ENCODE results near the gene CD3D. TPM values are rescaled to one million over a fixed set of nuclear protein-coding genes. Genes with fewer than 3 reads are reported as not detected.

CD3D gene
- total RNA-seq, 1 donor from 2014 or later = not detected

DNA sequence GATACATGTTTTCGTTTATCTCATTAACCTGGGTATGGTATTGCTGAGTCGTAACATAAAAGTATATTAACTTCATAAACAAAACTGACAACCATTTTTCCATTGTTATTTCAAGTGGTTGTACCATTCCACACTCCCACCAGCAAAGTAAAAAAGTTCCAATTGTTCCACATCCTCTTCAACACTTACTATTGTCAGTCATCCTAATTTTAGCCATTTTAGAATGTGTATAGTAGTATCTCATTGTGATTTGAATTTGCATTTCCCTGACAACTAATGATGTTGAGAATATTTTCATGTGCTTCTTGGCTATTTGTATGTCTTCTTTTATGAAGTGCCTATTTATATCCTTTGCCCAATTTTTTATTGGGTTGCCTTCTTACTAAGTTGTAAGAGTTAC lies 48.5 kb downstream of the CD3D start:
- Mint-ChIP-seq H3K36me3 (ENCODE audit: low read depth) (peaks cover 2% of the 10 kb centered on the region), H3K4me1 (no peaks in the 10 kb centered on the region), H3K27ac (ENCODE audit: unreplicated experiment) (no peak overlapping the region), H3K9me3 (peaks cover 4% of the 10 kb centered on the region), H3K27me3 (ENCODE audit: low read depth) (peaks cover 63% of the 10 kb centered on the region), H3K4me3 (no peak overlapping the region)
- TF ChIP-seq, protein P1, sequence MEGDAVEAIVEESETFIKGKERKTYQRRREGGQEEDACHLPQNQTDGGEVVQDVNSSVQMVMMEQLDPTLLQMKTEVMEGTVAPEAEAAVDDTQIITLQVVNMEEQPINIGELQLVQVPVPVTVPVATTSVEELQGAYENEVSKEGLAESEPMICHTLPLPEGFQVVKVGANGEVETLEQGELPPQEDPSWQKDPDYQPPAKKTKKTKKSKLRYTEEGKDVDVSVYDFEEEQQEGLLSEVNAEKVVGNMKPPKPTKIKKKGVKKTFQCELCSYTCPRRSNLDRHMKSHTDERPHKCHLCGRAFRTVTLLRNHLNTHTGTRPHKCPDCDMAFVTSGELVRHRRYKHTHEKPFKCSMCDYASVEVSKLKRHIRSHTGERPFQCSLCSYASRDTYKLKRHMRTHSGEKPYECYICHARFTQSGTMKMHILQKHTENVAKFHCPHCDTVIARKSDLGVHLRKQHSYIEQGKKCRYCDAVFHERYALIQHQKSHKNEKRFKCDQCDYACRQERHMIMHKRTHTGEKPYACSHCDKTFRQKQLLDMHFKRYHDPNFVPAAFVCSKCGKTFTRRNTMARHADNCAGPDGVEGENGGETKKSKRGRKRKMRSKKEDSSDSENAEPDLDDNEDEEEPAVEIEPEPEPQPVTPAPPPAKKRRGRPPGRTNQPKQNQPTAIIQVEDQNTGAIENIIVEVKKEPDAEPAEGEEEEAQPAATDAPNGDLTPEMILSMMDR (conservative IDR thresholded peaks at IDR 0.05) = no peak
- DNase-seq (ENCODE audit: low read depth, low spot score) = no peak

DNA sequence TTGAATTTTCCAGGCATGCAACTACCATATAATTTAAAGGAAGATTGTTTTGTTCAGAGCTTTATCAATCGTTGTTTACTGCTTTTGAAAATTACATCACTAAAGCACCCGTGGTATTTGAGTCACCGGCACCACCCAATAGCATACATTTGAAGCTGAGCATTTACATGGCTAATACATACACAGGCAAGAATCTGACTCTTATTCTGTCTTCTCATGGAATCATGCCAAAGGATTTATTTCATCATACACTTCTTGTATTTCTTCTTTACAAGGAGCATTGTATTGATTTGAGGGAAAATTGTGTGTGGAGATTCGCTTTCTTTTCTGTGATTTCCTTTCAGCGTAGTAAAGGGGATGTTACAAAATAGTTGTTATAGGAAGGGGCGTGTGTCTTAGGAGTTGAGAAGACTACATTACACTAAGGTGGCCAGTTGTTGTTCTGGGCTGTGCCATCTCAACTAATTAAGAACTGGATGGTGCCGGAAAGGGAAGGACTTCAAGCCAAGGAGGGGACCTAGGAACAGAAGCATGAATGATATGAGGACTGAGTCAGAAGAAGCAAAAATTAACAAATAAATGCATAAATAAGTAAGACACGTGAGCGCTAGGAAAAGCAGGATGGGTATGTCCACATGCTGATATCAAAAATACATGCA lies 50.9 kb downstream of the CD3D start:
- DNase-seq (ENCODE audit: low read depth, low spot score) = no peak
- no peak overlapping the region for H3K4me3 Mint-ChIP-seq
- TF ChIP-seq, protein P1 (conservative IDR thresholded peaks at IDR 0.05) = no peak
- H3K27ac Mint-ChIP-seq (ENCODE audit: unreplicated experiment) = no peak overlapping the region
- H3K9me3 Mint-ChIP-seq = peaks cover 4% of the 10 kb centered on the region
- H3K36me3 Mint-ChIP-seq (ENCODE audit: low read depth) = peaks cover 2% of the 10 kb centered on the region
- no peaks in the 10 kb centered on the region for H3K4me1 Mint-ChIP-seq
- peaks cover 66% of the 10 kb centered on the region for H3K27me3 Mint-ChIP-seq (ENCODE audit: low read depth)

DNA sequence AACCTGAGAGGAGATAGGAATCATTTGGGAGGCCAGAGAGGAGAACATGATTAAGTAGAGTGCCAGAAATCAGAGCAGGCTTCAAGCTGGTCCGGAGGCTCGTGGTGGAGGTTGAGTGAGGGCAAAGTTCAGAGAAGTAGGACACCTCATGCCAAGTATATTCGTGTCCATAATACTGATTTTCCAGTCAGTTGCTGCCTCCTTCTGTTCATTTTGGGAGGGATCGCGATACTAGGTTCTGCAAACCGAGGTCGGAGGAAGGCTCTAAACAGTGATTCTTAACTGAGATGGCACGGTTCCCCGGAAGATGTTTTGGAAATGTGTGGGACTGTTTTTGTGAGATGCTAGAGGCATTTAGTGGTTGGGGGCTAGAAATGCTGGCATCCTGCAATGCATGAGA lies 51.6 kb downstream of the CD3D start:
- Mint-ChIP-seq H3K27ac (ENCODE audit: unreplicated experiment) (no peak overlapping the region), H3K4me1 (no peaks in the 10 kb centered on the region), H3K27me3 (ENCODE audit: low read depth) (peaks cover 71% of the 10 kb centered on the region), H3K9me3 (peaks cover 4% of the 10 kb centered on the region), H3K36me3 (ENCODE audit: low read depth) (peaks cover 2% of the 10 kb centered on the region), H3K4me3 (no peak overlapping the region)
- TF ChIP-seq, protein P1 (conservative IDR thresholded peaks at IDR 0.05) = peak; percentile 61
- DNase-seq (ENCODE audit: low read depth, low spot score) = no peak

DNA sequence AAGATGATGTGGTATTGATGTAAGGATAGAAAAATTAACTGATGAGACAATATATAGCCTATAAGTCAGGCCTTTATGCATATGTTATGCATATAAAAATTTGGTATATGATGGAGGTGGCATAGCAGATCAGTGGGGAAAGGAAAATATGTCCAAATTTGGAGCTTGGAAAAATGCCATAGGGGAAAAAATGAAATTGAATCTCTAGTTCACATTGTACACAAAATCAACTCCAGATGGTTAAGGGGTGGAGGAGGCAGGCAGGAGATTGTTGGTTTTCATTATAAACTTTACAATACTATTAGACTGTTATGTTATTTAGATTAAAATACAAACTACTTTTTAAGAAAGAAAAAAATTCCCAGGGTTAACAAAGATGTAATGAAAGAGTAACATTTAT lies 53.1 kb downstream of the CD3D start:
- no peak for DNase-seq (ENCODE audit: low read depth, low spot score)
- Mint-ChIP-seq H3K9me3 (peaks cover 4% of the 10 kb centered on the region), H3K36me3 (ENCODE audit: low read depth) (peaks cover 2% of the 10 kb centered on the region), H3K27ac (ENCODE audit: unreplicated experiment) (no peak overlapping the region), H3K4me1 (no peaks in the 10 kb centered on the region), H3K27me3 (ENCODE audit: low read depth) (peaks cover 60% of the 10 kb centered on the region), H3K4me3 (no peak overlapping the region)
- TF ChIP-seq, protein P1 (conservative IDR thresholded peaks at IDR 0.05) = no peak

Other genes starting within 250 kb of the CD3D start
- 2.0 and 2.4 TPM in 2 replicates for gene SCN4B, start 189.9 kb downstream of the CD3D start, total RNA-seq
- gene SCN2B, start 166.1 kb downstream of the CD3D start, total RNA-seq = 0.40 and 0.43 TPM in 2 replicates
- gene JAML, start 117.7 kb downstream of the CD3D start, total RNA-seq = not detected in 2 replicates
- 0.35 and 0.43 TPM in 2 replicates for gene MPZL3, start 90.3 kb downstream of the CD3D start, total RNA-seq
- gene MPZL2, start 78.4 kb downstream of the CD3D start, total RNA-seq = not detected in 2 replicates
- not detected in 2 replicates for gene CD3E, start 38.0 kb downstream of the CD3D start, total RNA-seq
- not detected in 2 replicates for gene CD3G, start 1.6 kb upstream of the CD3D start, total RNA-seq
- 35.1 and 35.9 TPM in 2 replicates for gene UBE4A, start 16.9 kb upstream of the CD3D start, total RNA-seq
- gene ATP5MG, start 58.9 kb upstream of the CD3D start, total RNA-seq = 227 and 233 TPM in 2 replicates
- 78.8 and 86.3 TPM in 2 replicates for gene KMT2A, start 93.8 kb upstream of the CD3D start, total RNA-seq
- 1.1 and 1.2 TPM in 2 replicates for gene TTC36, start 184.8 kb upstream of the CD3D start, total RNA-seq
- 27.6 and 28.6 TPM in 2 replicates for gene TMEM25, start 188.5 kb upstream of the CD3D start, total RNA-seq
- gene IFT46, start 223.2 kb upstream of the CD3D start, total RNA-seq = 24.2 and 24.4 TPM in 2 replicates
- 122 and 128 TPM in 2 replicates for gene ARCN1, start 229.7 kb upstream of the CD3D start, total RNA-seq